Parathyroid adenoma (tissue), 2 donors: ENCODE results near the gene DTNB.

Source experiments
- H2AFZ ChIP-seq: fragments of 300-600 bp; sonication (generic); one replicate; pipeline ENCODE4 v1.7.0; 2017; ENCODE audit warnings: antibody characterized with exemption, mild to moderate bottlenecking
- H3K27ac ChIP-seq: fragments of 300-600 bp; sonication (generic); one replicate; pipeline ENCODE4 v1.7.0; 2017
- H3K27me3 ChIP-seq: fragments of 300-600 bp; sonication (generic); one replicate; pipeline ENCODE4 v1.7.0; 2017; ENCODE audit warnings: low read length; ENCODE audit not compliant: control insufficient read depth, insufficient read depth
- H3K36me3 ChIP-seq: fragments of 300-600 bp; sonication (generic); one replicate; pipeline ENCODE4 v1.7.0; 2017; ENCODE audit warnings: low read length; ENCODE audit not compliant: control insufficient read depth, insufficient read depth
- H3K4me1 ChIP-seq: fragments of 300-600 bp; sonication (generic); one replicate; pipeline ENCODE4 v1.7.0; 2017; ENCODE audit warnings: control low read depth
- H3K4me2 ChIP-seq: fragments of 300-600 bp; sonication (generic); one replicate; pipeline ENCODE4 v1.7.0; 2017; ENCODE audit warnings: low read length
- H3K4me3 ChIP-seq: fragments of 300-600 bp; sonication (generic); one replicate; pipeline ENCODE4 v1.7.0; 2017; ENCODE audit warnings: low read depth, low read length
- H3K79me2 ChIP-seq: fragments of 300-600 bp; sonication (generic); one replicate; pipeline ENCODE4 v1.7.0; 2017; ENCODE audit warnings: control low read depth
- H3K9ac ChIP-seq: fragments of 300-600 bp; sonication (generic); one replicate; pipeline ENCODE4 v1.7.0; 2017; ENCODE audit warnings: mild to moderate bottlenecking
- H3K9me3 ChIP-seq: fragments of 300-600 bp; sonication (generic); one replicate; pipeline ENCODE4 v1.7.0; 2017; ENCODE audit warnings: low read length; ENCODE audit not compliant: control insufficient read depth
- CTCF ChIP-seq: fragments of 300-600 bp; sonication (generic); IDR thresholded peaks from one replicate; pipeline ENCODE4 v1.7.0; 2017; ENCODE audit warnings: antibody characterized with exemption, mild to moderate bottlenecking
- donor health status: primary hyperparathyroidism.

The DTNB gene

GRCh38 chr2:25411753-25412152, 261.6 kb downstream of the DTNB start:
- Histone ChIP-seq H3K27ac (no peak overlapping the region), H3K4me2 (no peak overlapping the region), H3K36me3 (no peaks in the 10 kb centered on the region), H3K9me3 (no peaks in the 10 kb centered on the region), H3K4me1 (no peaks in the 10 kb centered on the region), H3K4me3 (no peak overlapping the region), H3K79me2 (no peaks in the 10 kb centered on the region), H2AFZ (no peak overlapping the region), H3K9ac (no peak overlapping the region), H3K27me3 (no peaks in the 10 kb centered on the region)
- no peak for TF ChIP-seq CTCF

- no peaks in the 10 kb centered on the region for H3K27me3 ChIP-seq
- H3K4me3 ChIP-seq = no peak overlapping the region
- H2AFZ ChIP-seq = no peak overlapping the region
- no peak overlapping the region for H3K4me2 ChIP-seq
- no peak overlapping the region for H3K9ac ChIP-seq
- no peaks in the 10 kb centered on the region for H3K9me3 ChIP-seq
- H3K27ac ChIP-seq = no peak overlapping the region
- no peaks in the 10 kb centered on the region for H3K79me2 ChIP-seq
- H3K36me3 ChIP-seq = no peaks in the 10 kb centered on the region
- H3K4me1 ChIP-seq = no peaks in the 10 kb centered on the region
- TF ChIP-seq CTCF = no peak
Measured at GRCh38 chr2:25411281-25411680, 262.1 kb downstream of the DTNB start.

DNA sequence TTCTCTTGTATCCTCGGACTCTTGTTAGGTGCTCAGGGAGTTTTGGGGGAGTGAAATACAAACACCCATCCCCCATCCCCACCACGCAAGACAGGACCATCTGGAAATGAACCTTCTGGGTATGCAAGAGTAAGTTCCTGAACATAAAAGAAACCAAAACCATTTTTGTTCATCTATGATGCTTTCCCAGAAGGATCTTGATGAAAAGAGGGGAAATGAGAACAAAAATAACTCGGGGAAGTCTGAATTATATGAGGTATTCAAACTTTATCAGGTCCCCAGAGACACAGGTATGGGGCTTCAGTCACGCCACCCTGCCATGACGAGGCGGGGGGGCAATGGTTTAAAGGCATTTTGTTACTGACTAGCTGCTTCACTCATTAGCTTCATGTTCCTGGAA, 263.0 kb downstream of the DTNB start:
- H2AFZ ChIP-seq = no peak overlapping the region
- H3K9ac ChIP-seq = no peak overlapping the region
- H3K4me2 ChIP-seq = no peak overlapping the region
- H3K4me3 ChIP-seq = no peak overlapping the region
- TF ChIP-seq CTCF = no peak
- H3K27me3 ChIP-seq = no peaks in the 10 kb centered on the region
- no peaks in the 10 kb centered on the region for H3K36me3 ChIP-seq
- no peaks in the 10 kb centered on the region for H3K4me1 ChIP-seq
- no peaks in the 10 kb centered on the region for H3K79me2 ChIP-seq
- no peak overlapping the region for H3K27ac ChIP-seq
- H3K9me3 ChIP-seq = no peaks in the 10 kb centered on the region

DNA sequence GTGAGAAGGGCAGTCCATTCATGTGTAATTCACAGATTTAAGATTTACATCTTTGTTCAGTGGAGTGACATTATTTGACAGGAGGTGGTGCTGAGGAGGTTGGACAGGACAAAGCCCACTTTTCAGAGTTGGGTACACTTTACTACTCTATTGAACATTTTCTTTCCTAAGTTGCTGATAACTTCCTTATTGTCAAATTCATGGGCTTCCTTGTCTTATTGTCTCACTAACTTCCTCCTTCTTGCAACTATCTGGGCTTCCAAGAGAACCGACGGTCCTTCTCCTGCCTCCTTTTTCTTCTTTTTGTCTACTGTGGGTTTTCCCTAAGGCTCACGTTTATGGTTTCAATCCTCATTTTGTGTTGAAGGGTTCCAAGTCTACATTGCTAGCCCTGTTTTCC, 263.9 kb downstream of the DTNB start:
- no peak for TF ChIP-seq CTCF
- Histone ChIP-seq H3K9ac (no peak overlapping the region), H3K4me3 (no peak overlapping the region), H3K9me3 (no peaks in the 10 kb centered on the region), H3K27ac (no peak overlapping the region), H3K4me2 (no peak overlapping the region), H3K27me3 (no peaks in the 10 kb centered on the region), H3K36me3 (no peaks in the 10 kb centered on the region), H3K4me1 (no peaks in the 10 kb centered on the region), H2AFZ (no peak overlapping the region), H3K79me2 (no peaks in the 10 kb centered on the region)

DNA sequence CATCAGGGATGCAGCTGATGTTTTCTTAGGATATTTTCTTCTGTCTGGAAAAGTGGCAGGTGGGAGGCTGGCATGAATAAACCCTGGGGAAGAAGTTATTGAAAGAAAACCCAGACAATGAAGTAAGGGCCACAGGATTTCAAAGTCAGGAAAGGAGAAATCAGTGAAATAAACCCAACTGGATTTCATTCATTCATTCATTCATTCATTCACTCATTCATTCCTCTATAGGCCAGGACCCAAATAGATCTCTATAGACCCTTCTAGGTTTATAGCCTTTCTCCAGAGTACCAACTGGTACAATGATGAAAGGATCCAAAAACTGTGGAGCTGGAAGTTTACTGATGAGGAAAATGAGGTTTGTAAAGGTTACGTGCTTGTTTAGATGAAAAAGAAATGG, 264.3 kb downstream of the DTNB start:
- TF ChIP-seq CTCF = no peak
- H3K36me3 ChIP-seq = no peaks in the 10 kb centered on the region
- no peak overlapping the region for H3K27ac ChIP-seq
- H3K79me2 ChIP-seq = no peaks in the 10 kb centered on the region
- H3K4me1 ChIP-seq = no peaks in the 10 kb centered on the region
- H3K9me3 ChIP-seq = no peaks in the 10 kb centered on the region
- H3K9ac ChIP-seq = no peak overlapping the region
- no peak overlapping the region for H3K4me3 ChIP-seq
- H3K4me2 ChIP-seq = no peak overlapping the region
- H3K27me3 ChIP-seq = no peaks in the 10 kb centered on the region
- no peak overlapping the region for H2AFZ ChIP-seq
